IMR-90 (cell line): Measurements from ENCODE around the gene GRM8.

Source experiments
- CEBPB ChIP-seq: IDR thresholded peaks from 2 replicates; pipeline ENCODE4 v1.6.1; 2012; ENCODE audit warnings: low read depth, low read length, improper control_type of control experiment
- CTCF ChIP-seq: conservative IDR thresholded peaks from 2 replicates; pipeline ENCODE4 v1.5.1; 2012; ENCODE audit warnings: mild to moderate bottlenecking, low read depth, low read length, improper control_type of control experiment
- MXI1 ChIP-seq: IDR thresholded peaks from 2 replicates; pipeline ENCODE4 v1.6.1; 2012; ENCODE audit warnings: low read depth, mild to moderate bottlenecking, low read length, moderate library complexity, borderline replicate concordance
- POLR2A ChIP-seq: IDR thresholded peaks from 2 replicates; pipeline ENCODE4 v1.6.1; 2012; ENCODE audit warnings: mild to moderate bottlenecking, low read depth, low read length
- RAD21 ChIP-seq: IDR thresholded peaks from 2 replicates; pipeline ENCODE4 v1.6.1; 2012; ENCODE audit warnings: low read length, improper control_type of control experiment
- RCOR1 ChIP-seq: IDR thresholded peaks from 2 replicates; pipeline ENCODE4 v1.6.1; 2012; ENCODE audit warnings: mild to moderate bottlenecking, low read length, improper control_type of control experiment; ENCODE audit not compliant: insufficient replicate concordance

DNA sequence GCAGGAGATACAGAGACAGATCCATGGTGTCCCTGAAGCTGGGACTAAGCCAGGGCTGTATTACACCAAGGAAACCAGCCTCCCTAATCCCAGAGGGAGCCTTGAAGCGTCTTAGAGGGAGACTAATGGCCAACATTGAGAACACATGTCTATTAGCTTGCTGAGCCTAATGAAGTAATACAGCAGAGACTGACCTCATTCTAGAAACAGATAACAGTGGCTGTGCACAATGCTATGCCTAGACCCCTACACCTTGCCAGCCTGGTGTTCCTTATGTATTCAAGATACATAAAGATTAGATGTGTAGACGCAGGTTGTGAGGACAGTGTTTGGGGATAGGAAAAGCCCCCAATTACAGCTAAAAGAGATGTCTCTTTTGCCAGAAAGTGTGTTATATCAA is 19.1 kb downstream of the GRM8 start:
- TF ChIP-seq CTCF: no peak
- no peak for TF ChIP-seq CEBPB
- no peak for TF ChIP-seq POLR2A
- TF ChIP-seq RAD21: no peak
- TF ChIP-seq MXI1: no peak
- no peak for TF ChIP-seq RCOR1
